WTC11 (cell line): ENCODE results near the gene PRKACA. TPM values are rescaled to one million over a fixed set of nuclear protein-coding genes. Genes with fewer than 3 reads are reported as not detected.

Experiments
- ATAC-seq: fragments of 200-7000 bp; cut with Tn5 transposase; 2 replicates; pipeline ENCODE4 v1.10.0; 2021; ENCODE audit warnings: mild to moderate bottlenecking, moderate library complexity
- CTCF ChIA-PET: fragments of 300-600 bp; sonication (Branson Sonifier 250); formaldehyde crosslinking; loops from one replicate; lab custom pipeline; 2021; ENCODE audit warnings: antibody characterized with exemption; lab: Charles Lee
- POLR2A ChIA-PET: fragments of 350-600 bp; sonication (Branson Sonifier 250); formaldehyde crosslinking; loops from one replicate; lab custom pipeline; 2021; ENCODE audit warnings: antibody characterized with exemption; lab: Charles Lee
- DNase-seq: peaks from one replicate; pipeline ENCODE4 v3.0.0; 2021; ENCODE audit warnings: low spot score
- H3K27ac Mint-ChIP-seq: 2 replicates; pipeline ENCODE4 v1.8.0; 2021; ENCODE audit warnings: mixed read lengths
- H3K27me3 Mint-ChIP-seq: 2 replicates; pipeline ENCODE4 v1.8.0; 2021; ENCODE audit warnings: low read depth, mild to moderate bottlenecking, moderate library complexity, mixed read lengths
- H3K36me3 Mint-ChIP-seq: 2 replicates; pipeline ENCODE4 v1.8.0; 2021; ENCODE audit warnings: mixed read lengths
- H3K4me1 Mint-ChIP-seq: 2 replicates; pipeline ENCODE4 v1.8.0; 2022; ENCODE audit warnings: mixed read lengths
- H3K4me3 Mint-ChIP-seq: 2 replicates; pipeline ENCODE4 v1.8.0; 2021; ENCODE audit warnings: mild to moderate bottlenecking, moderate library complexity, mixed read lengths
- H3K9me3 Mint-ChIP-seq: 2 replicates; pipeline ENCODE4 v1.8.0; 2021; ENCODE audit warnings: mixed read lengths
- CTCF ChIP-seq: fragments of 200-600 bp; IDR thresholded peaks from 2 replicates; pipeline ENCODE4 v1.8.0; 2022; ENCODE audit warnings: antibody characterized with exemption
- EMX1 ChIP-seq: fragments of 250-450 bp; sonication (Bioruptor Pico); IDR thresholded peaks from 2 replicates; pipeline ENCODE4 v1.8.0; 2021; ENCODE audit warnings: mild to moderate bottlenecking
- ERG ChIP-seq: fragments of 250-450 bp; sonication (Bioruptor Pico); IDR thresholded peaks from 2 replicates; pipeline ENCODE4 v1.8.0; 2021; ENCODE audit warnings: mild to moderate bottlenecking
- FOXP4 ChIP-seq: sonication (generic); formaldehyde crosslinking; IDR thresholded peaks from 2 replicates; pipeline ENCODE4 v1.8.0; 2022; ENCODE audit warnings: mild to moderate bottlenecking, missing genetic modification reagents
- HMGA2 ChIP-seq: fragments of 250-450 bp; sonication (Bioruptor Pico); IDR thresholded peaks from 2 replicates; pipeline ENCODE4 v1.4.0; 2021; ENCODE audit warnings: mild to moderate bottlenecking, moderate library complexity
- NFE2L1 ChIP-seq: sonication (generic); formaldehyde crosslinking; IDR thresholded peaks from 2 replicates; pipeline ENCODE4 v1.8.1; 2023; ENCODE audit warnings: missing genetic modification reagents
- NFYB ChIP-seq: sonication (generic); formaldehyde crosslinking; conservative IDR thresholded peaks from 2 replicates; pipeline ENCODE4 v1.8.0; 2022; ENCODE audit warnings: low read depth, missing genetic modification reagents
- NR1H2 ChIP-seq: sonication (generic); formaldehyde crosslinking; IDR thresholded peaks from 2 replicates; pipeline ENCODE4 v1.9.0; 2021; ENCODE audit warnings: mild to moderate bottlenecking, moderate library complexity, missing genetic modification reagents
- NR3C1 ChIP-seq: sonication (generic); formaldehyde crosslinking; conservative IDR thresholded peaks from 2 replicates; pipeline ENCODE4 v1.8.1; 2023; ENCODE audit warnings: low read depth, mild to moderate bottlenecking, missing genetic modification reagents
- SP1 ChIP-seq: sonication (generic); formaldehyde crosslinking; conservative IDR thresholded peaks from 2 replicates; pipeline ENCODE4 v1.8.1; 2022; ENCODE audit warnings: missing genetic modification reagents
- TEAD1 ChIP-seq: sonication (generic); formaldehyde crosslinking; IDR thresholded peaks from 2 replicates; pipeline ENCODE4 v1.8.0; 2022; ENCODE audit warnings: mild to moderate bottlenecking, missing genetic modification reagents
- ZMAT4 ChIP-seq: fragments of 250-450 bp; sonication (Bioruptor Pico); IDR thresholded peaks from 2 replicates; pipeline ENCODE4 v1.9.0; 2021; ENCODE audit warnings: mild to moderate bottlenecking
- ZNF263 ChIP-seq: sonication (generic); formaldehyde crosslinking; IDR thresholded peaks from 2 replicates; pipeline ENCODE4 v1.8.1; 2022; ENCODE audit warnings: low read depth, mild to moderate bottlenecking, moderate library complexity, missing genetic modification reagents
- total RNA-seq: library from RNA; stranded (reverse); gene quantifications from 3 replicates; pipeline ENCODE4 v1.2.3, GENCODE V29; 2021
- TF ChIP-seq, protein P1 (sequence below): sonication (generic); formaldehyde crosslinking; IDR thresholded peaks from 2 replicates; pipeline ENCODE4 v1.8.0; 2023; ENCODE audit warnings: missing genetic modification reagents, mild to moderate bottlenecking, borderline replicate concordance
- TF ChIP-seq, protein P2 (sequence below): fragments of 250-450 bp; sonication (Bioruptor Pico); IDR thresholded peaks from 2 replicates; pipeline ENCODE4 v2.1.2; 2022; ENCODE audit warnings: mild to moderate bottlenecking, moderate library complexity
- TF ChIP-seq, protein P3 (sequence below): sonication (generic); formaldehyde crosslinking; IDR thresholded peaks from 2 replicates; pipeline ENCODE4 v1.8.1; 2023; ENCODE audit warnings: mild to moderate bottlenecking, missing genetic modification reagents
- TF ChIP-seq, protein P4 (sequence below): fragments of 250-450 bp; sonication (Bioruptor Pico); IDR thresholded peaks from 2 replicates; pipeline ENCODE4 v1.9.0; 2021; ENCODE audit warnings: mild to moderate bottlenecking

Gene PRKACA
- total RNA-seq, 1 experiment from 2014 or later, result 37.8 TPM

DNA sequence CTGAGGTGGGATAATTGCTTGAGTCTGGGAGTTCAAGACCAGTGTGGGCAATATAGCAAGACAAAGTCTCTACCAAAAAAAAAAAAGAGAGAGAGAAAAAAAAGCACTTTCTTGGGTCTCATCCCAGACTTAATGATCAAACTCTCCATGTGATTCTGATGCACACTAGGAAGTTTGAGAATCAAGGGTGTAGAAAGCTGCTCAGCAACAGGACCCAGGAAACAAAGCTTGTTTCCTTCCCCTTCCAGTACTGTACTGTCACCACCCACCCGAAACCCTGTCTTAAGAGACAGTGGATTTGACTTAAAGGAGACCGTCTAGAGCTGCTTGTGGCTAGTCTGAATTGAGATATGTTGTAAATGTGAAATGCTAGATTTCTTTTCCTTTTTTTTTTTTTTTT lies 39.2 kb downstream of the PRKACA start:
- Mint-ChIP-seq H3K9me3 (no peaks in the 10 kb centered on the region), H3K4me1 (peaks cover 8% of the 10 kb centered on the region; the same call in 1 of the 2 replicates), H3K36me3 (no peaks in the 10 kb centered on the region), H3K27me3 (peaks cover 53% of the 10 kb centered on the region), H3K27ac (no peak overlapping the region), H3K4me3 (no peak overlapping the region)
- ChIA-PET CTCF (interaction anchor here (0.7 to 1.4 kb wide), 4 partner anchors 20 to 463 kb away, joined by 3 to 6 read pairs (median 3); partner anchors contain the start of gene IL27RA), POLR2A (interaction anchor here (0.7 kb wide), 1 partner anchor 13 kb away, joined by 3 read pairs; no protein-coding TSS in a partner anchor)
- TF ChIP-seq, protein P1, sequence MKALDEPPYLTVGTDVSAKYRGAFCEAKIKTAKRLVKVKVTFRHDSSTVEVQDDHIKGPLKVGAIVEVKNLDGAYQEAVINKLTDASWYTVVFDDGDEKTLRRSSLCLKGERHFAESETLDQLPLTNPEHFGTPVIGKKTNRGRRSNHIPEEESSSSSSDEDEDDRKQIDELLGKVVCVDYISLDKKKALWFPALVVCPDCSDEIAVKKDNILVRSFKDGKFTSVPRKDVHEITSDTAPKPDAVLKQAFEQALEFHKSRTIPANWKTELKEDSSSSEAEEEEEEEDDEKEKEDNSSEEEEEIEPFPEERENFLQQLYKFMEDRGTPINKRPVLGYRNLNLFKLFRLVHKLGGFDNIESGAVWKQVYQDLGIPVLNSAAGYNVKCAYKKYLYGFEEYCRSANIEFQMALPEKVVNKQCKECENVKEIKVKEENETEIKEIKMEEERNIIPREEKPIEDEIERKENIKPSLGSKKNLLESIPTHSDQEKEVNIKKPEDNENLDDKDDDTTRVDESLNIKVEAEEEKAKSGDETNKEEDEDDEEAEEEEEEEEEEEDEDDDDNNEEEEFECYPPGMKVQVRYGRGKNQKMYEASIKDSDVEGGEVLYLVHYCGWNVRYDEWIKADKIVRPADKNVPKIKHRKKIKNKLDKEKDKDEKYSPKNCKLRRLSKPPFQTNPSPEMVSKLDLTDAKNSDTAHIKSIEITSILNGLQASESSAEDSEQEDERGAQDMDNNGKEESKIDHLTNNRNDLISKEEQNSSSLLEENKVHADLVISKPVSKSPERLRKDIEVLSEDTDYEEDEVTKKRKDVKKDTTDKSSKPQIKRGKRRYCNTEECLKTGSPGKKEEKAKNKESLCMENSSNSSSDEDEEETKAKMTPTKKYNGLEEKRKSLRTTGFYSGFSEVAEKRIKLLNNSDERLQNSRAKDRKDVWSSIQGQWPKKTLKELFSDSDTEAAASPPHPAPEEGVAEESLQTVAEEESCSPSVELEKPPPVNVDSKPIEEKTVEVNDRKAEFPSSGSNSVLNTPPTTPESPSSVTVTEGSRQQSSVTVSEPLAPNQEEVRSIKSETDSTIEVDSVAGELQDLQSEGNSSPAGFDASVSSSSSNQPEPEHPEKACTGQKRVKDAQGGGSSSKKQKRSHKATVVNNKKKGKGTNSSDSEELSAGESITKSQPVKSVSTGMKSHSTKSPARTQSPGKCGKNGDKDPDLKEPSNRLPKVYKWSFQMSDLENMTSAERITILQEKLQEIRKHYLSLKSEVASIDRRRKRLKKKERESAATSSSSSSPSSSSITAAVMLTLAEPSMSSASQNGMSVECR (CRISPR knock-in tag), result no peak
- TF ChIP-seq EMX1 (CRISPR knock-in tag), result no peak
- TF ChIP-seq CTCF, result no peak
- no peak for TF ChIP-seq SP1
- TF ChIP-seq ZNF263 (CRISPR knock-in tag), result no peak
- TF ChIP-seq ERG (CRISPR knock-in tag), result no peak
- no peak for TF ChIP-seq TEAD1 (CRISPR knock-in tag)
- no peak for TF ChIP-seq FOXP4 (CRISPR knock-in tag)
- TF ChIP-seq, protein P2, sequence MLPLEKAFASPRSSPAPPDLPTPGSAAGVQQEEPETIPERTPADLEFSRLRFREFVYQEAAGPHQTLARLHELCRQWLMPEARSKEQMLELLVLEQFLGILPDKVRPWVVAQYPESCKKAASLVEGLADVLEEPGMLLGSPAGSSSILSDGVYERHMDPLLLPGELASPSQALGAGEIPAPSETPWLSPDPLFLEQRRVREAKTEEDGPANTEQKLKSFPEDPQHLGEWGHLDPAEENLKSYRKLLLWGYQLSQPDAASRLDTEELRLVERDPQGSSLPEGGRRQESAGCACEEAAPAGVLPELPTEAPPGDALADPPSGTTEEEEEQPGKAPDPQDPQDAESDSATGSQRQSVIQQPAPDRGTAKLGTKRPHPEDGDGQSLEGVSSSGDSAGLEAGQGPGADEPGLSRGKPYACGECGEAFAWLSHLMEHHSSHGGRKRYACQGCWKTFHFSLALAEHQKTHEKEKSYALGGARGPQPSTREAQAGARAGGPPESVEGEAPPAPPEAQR (CRISPR knock-in tag), result no peak
- TF ChIP-seq NR1H2, result no peak
- TF ChIP-seq, protein P3, sequence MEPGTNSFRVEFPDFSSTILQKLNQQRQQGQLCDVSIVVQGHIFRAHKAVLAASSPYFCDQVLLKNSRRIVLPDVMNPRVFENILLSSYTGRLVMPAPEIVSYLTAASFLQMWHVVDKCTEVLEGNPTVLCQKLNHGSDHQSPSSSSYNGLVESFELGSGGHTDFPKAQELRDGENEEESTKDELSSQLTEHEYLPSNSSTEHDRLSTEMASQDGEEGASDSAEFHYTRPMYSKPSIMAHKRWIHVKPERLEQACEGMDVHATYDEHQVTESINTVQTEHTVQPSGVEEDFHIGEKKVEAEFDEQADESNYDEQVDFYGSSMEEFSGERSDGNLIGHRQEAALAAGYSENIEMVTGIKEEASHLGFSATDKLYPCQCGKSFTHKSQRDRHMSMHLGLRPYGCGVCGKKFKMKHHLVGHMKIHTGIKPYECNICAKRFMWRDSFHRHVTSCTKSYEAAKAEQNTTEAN (CRISPR knock-in tag), result no peak
- no peak for TF ChIP-seq NFYB (CRISPR knock-in tag)
- no peak for TF ChIP-seq ZMAT4 (CRISPR knock-in tag)
- TF ChIP-seq, protein P4, sequence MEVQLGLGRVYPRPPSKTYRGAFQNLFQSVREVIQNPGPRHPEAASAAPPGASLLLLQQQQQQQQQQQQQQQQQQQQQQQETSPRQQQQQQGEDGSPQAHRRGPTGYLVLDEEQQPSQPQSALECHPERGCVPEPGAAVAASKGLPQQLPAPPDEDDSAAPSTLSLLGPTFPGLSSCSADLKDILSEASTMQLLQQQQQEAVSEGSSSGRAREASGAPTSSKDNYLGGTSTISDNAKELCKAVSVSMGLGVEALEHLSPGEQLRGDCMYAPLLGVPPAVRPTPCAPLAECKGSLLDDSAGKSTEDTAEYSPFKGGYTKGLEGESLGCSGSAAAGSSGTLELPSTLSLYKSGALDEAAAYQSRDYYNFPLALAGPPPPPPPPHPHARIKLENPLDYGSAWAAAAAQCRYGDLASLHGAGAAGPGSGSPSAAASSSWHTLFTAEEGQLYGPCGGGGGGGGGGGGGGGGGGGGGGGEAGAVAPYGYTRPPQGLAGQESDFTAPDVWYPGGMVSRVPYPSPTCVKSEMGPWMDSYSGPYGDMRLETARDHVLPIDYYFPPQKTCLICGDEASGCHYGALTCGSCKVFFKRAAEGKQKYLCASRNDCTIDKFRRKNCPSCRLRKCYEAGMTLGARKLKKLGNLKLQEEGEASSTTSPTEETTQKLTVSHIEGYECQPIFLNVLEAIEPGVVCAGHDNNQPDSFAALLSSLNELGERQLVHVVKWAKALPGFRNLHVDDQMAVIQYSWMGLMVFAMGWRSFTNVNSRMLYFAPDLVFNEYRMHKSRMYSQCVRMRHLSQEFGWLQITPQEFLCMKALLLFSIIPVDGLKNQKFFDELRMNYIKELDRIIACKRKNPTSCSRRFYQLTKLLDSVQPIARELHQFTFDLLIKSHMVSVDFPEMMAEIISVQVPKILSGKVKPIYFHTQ (CRISPR knock-in tag), result no peak
- no peak for TF ChIP-seq NFE2L1 (CRISPR knock-in tag)
- TF ChIP-seq HMGA2 (CRISPR knock-in tag), result no peak
- TF ChIP-seq NR3C1, result no peak
- DNase-seq, result no peak
- ATAC-seq, result no peak
